Measurements from ENCODE around the gene INSL6.

DNA sequence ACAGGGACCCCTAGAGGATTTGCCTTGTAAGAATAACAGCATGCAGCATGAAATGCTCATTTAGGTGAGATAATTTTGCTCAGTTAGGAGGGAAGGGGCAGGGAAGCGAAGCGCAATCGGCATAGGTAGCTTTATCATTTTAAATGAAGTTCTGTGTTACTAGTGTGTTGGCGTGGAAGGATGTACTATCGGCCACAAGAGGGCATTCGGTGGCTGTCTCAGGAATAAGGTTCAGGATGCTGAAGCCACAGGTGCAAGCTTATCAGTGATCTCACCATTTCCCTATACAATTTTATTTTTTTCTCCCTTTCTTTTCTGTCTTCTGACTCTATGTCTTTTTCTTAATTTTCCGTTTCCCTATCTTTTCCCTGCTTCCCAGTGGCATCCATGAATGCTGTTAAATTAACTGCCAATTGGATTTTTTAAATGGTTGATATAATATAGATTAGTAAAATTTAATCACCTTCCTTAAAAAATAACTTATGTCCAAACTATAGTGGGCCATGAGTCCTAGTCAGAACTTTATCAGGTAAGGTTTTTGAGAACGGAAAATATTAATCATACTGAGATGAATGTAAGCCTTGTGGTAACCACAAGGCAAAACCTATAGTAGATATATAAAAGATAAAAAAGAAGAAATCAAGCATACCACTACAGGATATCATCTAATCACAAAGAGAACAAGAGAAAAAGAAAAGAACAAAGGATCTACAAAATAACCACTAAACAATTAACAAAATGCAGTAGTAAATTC is 1.2 kb upstream of the INSL6 start:
- TF ChIP-seq, protein P1, sequence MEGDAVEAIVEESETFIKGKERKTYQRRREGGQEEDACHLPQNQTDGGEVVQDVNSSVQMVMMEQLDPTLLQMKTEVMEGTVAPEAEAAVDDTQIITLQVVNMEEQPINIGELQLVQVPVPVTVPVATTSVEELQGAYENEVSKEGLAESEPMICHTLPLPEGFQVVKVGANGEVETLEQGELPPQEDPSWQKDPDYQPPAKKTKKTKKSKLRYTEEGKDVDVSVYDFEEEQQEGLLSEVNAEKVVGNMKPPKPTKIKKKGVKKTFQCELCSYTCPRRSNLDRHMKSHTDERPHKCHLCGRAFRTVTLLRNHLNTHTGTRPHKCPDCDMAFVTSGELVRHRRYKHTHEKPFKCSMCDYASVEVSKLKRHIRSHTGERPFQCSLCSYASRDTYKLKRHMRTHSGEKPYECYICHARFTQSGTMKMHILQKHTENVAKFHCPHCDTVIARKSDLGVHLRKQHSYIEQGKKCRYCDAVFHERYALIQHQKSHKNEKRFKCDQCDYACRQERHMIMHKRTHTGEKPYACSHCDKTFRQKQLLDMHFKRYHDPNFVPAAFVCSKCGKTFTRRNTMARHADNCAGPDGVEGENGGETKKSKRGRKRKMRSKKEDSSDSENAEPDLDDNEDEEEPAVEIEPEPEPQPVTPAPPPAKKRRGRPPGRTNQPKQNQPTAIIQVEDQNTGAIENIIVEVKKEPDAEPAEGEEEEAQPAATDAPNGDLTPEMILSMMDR (IDR thresholded peaks at IDR 0.05; ENCODE audit: low read depth, low read length) = peak; percentile 88
- TF ChIP-seq EZH2phosphoT487 (IDR thresholded peaks at IDR 0.05; ENCODE audit: low read depth) = no peak
